GM12874 (cell line): ENCODE measurements around the gene CBX6.

Experiments used
- TF ChIP-seq, protein P1 (sequence below): IDR thresholded peaks from 2 replicates; pipeline ENCODE4 v1.5.1; 2011; ENCODE audit warnings: low read depth, mild to moderate bottlenecking, control low read depth, low read length, moderate library complexity; ENCODE audit not compliant: insufficient read depth

Gene CBX6

GRCh38 chr22:38831166-38831945 lies 40.7 kb downstream of the CBX6 start:
- TF ChIP-seq, protein P1, sequence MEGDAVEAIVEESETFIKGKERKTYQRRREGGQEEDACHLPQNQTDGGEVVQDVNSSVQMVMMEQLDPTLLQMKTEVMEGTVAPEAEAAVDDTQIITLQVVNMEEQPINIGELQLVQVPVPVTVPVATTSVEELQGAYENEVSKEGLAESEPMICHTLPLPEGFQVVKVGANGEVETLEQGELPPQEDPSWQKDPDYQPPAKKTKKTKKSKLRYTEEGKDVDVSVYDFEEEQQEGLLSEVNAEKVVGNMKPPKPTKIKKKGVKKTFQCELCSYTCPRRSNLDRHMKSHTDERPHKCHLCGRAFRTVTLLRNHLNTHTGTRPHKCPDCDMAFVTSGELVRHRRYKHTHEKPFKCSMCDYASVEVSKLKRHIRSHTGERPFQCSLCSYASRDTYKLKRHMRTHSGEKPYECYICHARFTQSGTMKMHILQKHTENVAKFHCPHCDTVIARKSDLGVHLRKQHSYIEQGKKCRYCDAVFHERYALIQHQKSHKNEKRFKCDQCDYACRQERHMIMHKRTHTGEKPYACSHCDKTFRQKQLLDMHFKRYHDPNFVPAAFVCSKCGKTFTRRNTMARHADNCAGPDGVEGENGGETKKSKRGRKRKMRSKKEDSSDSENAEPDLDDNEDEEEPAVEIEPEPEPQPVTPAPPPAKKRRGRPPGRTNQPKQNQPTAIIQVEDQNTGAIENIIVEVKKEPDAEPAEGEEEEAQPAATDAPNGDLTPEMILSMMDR: no peak

DNA sequence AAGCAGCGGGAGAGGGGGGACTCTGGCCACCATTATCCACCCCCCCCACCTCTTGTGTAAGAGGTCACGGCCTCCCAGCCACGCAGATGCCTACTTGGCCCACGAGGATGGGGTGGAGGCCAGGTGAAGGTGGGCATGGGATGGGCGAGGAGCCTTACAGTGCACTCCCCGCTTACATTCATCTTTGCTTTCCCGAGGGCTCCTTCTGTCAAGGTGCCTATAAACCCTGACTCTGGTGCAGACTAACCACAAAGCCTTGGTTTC lies 41.2 kb downstream of the CBX6 start:
- TF ChIP-seq, protein P1: no peak

DNA sequence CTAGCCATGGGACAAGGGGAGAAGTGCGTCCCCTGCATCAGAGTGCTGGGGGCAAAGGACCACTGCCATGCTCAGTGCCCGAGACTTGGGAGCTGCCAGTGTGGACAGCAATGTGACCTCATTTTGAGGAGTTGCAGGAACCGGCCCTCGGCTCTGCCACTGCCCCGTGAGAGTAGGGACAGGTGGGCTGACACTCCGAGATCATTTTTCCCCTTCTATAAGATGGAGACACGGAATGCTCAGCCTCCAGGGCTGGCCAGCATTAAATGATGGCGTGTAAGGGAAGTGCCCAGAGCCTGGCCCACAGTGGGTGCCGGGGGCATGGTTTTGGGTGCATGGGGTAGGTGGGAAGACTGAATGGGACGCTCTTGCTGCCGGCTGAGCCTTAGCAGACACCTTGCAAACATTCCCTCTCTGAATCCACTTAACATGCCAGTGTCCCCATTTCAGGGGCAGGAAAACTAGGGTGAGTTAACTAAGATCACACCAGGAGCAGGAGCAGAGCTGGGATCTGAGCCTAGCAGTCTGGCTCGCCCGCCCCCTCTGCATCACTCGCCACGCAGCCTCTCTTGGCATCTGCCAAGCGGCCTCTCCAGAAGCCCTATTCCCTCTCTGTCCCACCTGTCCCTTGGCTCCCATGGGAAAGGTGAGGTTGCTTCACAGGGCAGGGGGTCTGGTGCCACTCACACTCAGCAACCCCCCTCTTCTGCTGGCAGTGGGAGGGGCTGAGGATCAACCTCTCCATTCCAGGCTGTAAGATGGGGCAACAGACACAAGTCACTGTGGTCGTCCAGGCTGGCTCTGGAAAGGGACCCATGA lies 41.8 kb downstream of the CBX6 start:
- TF ChIP-seq, protein P1: no peak

- TF ChIP-seq, protein P1: no peak
Observed at GRCh38 chr22:38829485-38829884, 42.5 kb downstream of the CBX6 start.

DNA sequence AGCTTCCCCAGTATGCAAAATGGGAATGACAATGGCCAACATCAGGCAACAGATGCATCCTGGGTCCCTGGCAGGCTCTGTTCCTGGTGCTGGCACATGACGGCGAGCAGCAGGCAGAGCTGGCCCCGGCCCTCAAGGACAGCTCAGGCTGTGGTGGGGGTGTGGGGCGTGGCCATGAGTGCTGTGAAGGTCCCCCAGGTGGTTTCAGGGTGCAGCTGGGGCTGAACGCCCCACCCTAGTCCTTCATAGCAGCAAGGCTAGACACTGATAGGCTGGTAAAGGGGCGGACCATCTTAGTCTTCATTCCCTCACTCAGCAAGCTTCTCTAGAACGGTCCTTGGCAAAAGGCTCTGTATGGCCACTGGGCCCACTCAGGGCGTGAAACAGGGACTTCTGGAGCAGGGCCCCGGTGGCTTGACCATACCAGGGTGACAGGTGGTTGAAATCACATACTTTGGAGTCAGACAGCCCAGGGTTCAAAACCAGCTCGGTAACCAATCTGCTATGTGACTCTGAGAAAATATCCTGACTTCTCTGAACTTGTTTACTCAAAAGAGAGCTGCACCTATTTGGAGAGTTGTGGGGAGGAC lies 43.3 kb downstream of the CBX6 start:
- TF ChIP-seq, protein P1: no peak

DNA sequence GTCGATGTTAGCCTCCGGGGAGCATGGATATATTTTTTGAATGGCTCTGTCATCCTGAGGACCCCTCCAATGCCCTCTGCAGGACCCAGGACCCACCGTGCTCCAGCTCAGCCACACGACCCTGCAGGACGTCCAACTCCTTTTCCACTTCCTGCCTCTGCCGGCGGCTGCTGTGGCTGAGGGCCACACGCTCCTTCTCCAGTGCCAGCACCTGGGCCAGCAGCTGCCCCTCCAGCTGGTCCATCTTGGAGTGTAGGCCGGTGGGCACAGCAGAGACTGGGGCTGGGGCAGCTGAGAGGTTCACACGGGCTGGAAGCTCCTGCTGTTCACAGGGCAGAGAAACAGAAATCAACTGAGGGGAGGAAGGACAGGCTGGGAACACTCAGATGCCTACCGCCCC lies 43.8 kb downstream of the CBX6 start:
- TF ChIP-seq, protein P1: no peak

DNA sequence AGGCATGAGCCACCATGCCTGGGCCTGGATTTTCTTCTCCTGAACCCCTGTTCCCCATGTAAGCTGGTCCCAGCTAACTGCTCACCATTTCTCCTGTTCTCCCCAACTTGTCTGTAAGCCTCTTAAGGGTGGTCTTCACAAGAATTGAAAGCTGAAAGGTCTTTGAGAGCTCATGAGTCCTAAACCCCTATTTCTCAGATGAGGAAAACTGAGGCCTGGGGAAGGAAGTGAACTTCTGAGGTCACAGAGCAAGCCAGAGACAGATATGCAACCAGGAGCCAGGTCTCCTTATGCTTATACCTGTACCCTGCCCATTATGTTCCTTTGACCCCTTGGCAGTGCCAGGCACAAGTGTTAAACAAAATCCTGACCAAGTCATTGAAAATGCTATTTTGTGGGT lies 44.5 kb downstream of the CBX6 start:
- TF ChIP-seq, protein P1: no peak
